Kidney tubule cell (primary cell): Measurements from ENCODE around the gene EFTUD2.

Experiments used
- DNase-seq: peaks from one replicate; pipeline ENCODE4 v3.0.0-alpha.2; 2018; ENCODE audit warnings: low spot score

The EFTUD2 gene

GRCh38 chr17:44887971-44888954, 11.0 kb downstream of the EFTUD2 start:
- peak; percentile 19 for DNase-seq

- DNase-seq = no peak
These were observed 12.2 kb downstream of the EFTUD2 start for GRCh38 chr17:44887016-44887415.

- DNase-seq = no peak
These were observed 14.3 kb downstream of the EFTUD2 start for GRCh38 chr17:44884941-44885340.

GRCh38 chr17:44881145-44881544, 18.1 kb downstream of the EFTUD2 start:
- DNase-seq = no peak

GRCh38 chr17:44880062-44880461, 19.2 kb downstream of the EFTUD2 start:
- no peak for DNase-seq

- DNase-seq = no peak
These were observed 19.9 kb downstream of the EFTUD2 start for GRCh38 chr17:44879376-44879775.

GRCh38 chr17:44878627-44879221, 20.5 kb downstream of the EFTUD2 start:
- peak; percentile 28 for DNase-seq

- no peak for DNase-seq
These were observed 22.1 kb downstream of the EFTUD2 start for GRCh38 chr17:44877121-44877520.

- no peak for DNase-seq
These were observed 23.5 kb downstream of the EFTUD2 start for GRCh38 chr17:44875761-44876160.

- peak; percentile 4 for DNase-seq
These were observed 27.0 kb downstream of the EFTUD2 start for GRCh38 chr17:44872131-44872768.

- no peak for DNase-seq
These were observed 27.7 kb downstream of the EFTUD2 start for GRCh38 chr17:44871556-44871955.

- DNase-seq = no peak
These were observed 31.4 kb downstream of the EFTUD2 start for GRCh38 chr17:44867841-44868240.

- no peak for DNase-seq
These were observed 33.3 kb downstream of the EFTUD2 start for GRCh38 chr17:44865931-44866330.

- DNase-seq = peak; percentile 77
These were observed 34.0 kb downstream of the EFTUD2 start for GRCh38 chr17:44865231-44865660.

GRCh38 chr17:44864831-44865230, 34.4 kb downstream of the EFTUD2 start:
- no peak for DNase-seq

- no peak for DNase-seq
These were observed 36.0 kb downstream of the EFTUD2 start for GRCh38 chr17:44863061-44863918.

GRCh38 chr17:44862278-44862914, 36.8 kb downstream of the EFTUD2 start:
- DNase-seq = no peak

- no peak for DNase-seq
These were observed 39.5 kb downstream of the EFTUD2 start for GRCh38 chr17:44859701-44860100.

GRCh38 chr17:44854192-44854591, 45.1 kb downstream of the EFTUD2 start:
- no peak for DNase-seq

- no peak for DNase-seq
These were observed 48.6 kb downstream of the EFTUD2 start for GRCh38 chr17:44850612-44851011.

GRCh38 chr17:44850025-44850424, 49.2 kb downstream of the EFTUD2 start:
- DNase-seq = no peak
